Fibroblast of gingiva (primary cell): ENCODE data around the gene SRRM3.
A peak's percentile ranks its signal among the peaks of the same experiment; 100 is the strongest.
"Not testable (repeated sequence)": the region's sequence is repeated elsewhere in the genome, so short reads cannot be mapped to it uniquely, and the experiment has no call there.

Source experiments
- DNase-seq: peaks from one replicate; pipeline ENCODE4 v3.0.0-alpha.2; 2011; ENCODE audit warnings: low read depth

Gene SRRM3

GRCh38 chr7:76230214-76230613 is 28.5 kb downstream of the SRRM3 start:
- DNase-seq, result no peak

DNA sequence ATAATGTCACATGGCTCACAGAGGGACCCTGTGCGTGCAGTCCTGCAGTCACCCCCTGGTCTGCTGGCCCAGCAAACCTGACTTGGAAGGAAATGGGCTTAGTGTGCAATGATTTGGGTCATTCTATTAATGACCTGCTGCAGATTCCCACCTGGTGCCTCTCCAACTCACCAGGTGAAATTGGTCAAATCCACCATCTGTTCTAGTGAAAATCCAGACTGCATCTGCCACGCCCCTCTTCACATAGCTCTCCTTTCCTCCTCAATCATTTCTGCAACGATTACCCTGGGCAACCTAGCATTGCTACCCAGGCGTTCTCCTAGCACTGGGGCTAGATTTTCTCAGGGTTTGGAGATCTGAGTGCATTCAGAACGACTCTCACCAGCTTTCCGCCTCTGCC is 29.4 kb downstream of the SRRM3 start:
- no peak for DNase-seq

- no peak for DNase-seq
These were observed 29.9 kb downstream of the SRRM3 start for GRCh38 chr7:76231583-76231982.

DNA sequence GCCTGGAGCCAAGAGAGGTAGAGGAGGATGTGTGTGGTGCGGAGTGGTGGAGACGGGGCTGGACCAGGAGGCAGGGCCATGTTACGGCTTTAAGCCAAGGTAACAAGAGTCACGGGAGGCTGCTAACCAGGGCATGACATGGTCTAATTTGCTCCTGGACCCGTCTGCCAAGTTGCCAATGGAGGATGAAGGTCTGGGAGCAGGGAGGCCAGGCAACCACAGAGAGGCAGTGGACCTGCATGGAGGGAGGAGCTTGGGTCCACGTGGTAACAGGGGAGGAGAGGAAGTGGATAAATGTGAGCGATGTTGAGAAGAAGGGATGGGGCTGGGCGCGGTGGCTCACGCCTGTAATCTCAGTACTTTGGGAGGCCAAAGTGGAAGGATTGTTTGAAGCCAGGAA is 31.0 kb downstream of the SRRM3 start:
- DNase-seq, result no peak

DNA sequence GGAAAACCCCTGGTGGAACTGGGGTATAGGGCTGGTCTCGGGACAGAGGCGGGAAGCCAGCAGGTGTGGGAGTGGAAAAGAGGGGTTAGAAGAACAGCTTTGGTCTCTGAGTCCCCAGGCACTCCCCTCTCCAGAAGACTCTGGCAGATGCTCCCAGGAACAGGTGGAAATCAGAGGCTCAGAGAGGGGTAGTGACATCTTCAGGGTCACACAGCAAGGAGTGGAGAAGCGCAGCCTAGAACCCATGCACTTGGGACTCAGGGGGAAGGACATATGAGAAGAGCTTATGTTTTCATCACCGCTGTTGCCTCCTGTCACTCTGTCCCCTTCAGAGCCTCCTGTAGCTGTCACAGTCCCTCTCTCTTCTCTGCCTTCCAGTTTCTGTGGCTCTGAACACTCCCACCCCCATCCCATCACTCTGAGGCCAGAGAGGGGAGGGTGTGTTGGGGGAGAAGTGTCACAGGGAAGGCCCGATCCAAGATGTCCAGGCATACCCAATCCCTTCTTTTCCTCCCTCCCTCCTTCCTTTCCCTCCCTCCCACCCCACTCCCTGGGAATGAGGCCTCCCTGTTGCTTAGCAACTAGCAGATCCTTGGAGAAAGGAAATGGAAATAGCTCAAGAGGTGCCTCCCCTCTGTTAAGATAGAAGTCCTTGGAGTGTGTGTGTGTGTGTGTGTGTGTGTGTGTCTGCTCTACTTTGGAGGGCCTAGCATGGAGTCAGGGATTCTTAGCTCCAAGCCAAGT is 32.0 kb downstream of the SRRM3 start:
- no peak for DNase-seq

DNA sequence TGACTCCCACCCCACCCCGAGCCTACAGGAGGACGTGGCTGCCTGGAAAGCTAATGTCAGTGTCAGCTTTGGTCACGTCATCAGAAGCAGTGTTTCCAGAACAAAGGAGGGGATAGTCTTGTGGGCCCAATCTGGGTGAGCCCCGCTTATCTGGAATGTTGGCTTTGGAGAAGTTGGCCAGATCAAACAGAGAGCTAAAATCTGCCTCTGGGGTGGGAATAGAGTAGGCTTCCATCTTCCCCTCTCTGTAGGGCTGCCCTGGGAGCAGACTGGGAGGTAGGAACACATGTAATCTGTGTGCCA is 32.5 kb downstream of the SRRM3 start:
- DNase-seq, result no peak

DNA sequence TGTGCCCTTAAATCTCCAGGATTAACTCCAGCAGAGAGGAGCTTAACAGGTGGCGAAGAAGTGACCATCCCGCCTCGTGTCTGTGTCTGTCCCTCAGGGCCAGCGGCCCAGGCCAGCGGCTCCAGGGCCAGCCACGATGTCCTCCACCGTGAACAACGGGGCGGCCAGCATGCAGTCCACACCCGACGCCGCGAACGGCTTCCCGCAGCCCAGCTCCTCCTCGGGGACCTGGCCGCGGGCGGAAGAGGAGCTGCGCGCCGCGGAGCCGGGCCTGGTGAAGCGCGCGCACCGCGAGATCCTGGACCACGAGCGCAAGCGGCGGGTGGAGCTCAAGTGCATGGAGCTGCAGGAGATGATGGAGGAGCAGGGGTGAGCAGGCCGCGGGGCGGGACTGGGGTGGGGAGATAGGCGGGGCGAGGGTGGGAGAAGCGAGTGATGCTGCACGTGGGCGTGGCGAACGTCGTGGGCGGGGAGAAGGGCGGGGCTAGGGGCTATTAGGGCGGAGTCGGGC is 33.3 kb downstream of the SRRM3 start:
- peak; percentile 70 for DNase-seq

- no peak for DNase-seq
These were observed 34.5 kb downstream of the SRRM3 start for GRCh38 chr7:76236224-76236623.

DNA sequence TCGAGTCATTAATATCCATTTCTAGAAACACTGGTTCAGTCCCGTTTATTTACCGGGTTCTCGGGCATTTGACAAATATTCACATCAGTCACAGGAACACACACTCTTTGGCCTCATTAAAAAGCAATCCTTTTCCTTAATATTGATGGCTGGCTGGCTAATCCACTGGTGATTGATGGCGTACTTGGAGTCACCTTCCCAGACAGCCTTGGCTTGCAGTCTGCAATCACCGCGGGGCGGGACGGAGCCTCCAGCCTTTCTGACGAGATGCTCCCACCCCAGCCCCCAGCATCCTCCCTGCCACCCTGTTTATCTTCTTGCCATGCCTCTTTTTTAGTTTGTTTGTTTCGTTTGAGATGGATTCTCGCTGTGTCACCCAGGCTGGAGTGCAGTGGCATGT is 36.6 kb downstream of the SRRM3 start:
- no peak for DNase-seq

DNA sequence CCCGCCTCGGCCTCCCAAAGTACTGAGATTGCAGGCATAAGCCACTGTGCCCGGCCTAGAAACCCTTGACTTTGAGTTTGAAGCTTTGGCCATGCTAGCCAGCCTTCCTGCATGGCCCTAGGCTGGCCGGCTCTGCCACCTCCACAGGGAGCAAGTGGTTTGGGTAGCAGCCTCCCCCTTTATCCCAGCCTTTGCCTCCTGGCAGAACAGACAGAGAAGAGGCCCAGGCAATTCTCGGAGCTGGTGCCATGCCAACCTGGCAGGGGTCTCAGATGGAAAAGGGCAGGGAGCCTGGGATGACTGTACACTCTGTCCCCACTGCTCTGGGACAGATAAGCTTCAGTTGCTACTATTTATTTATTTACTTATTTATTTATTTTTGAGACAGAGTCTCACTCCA is 39.4 kb downstream of the SRRM3 start:
- DNase-seq, result no peak

DNA sequence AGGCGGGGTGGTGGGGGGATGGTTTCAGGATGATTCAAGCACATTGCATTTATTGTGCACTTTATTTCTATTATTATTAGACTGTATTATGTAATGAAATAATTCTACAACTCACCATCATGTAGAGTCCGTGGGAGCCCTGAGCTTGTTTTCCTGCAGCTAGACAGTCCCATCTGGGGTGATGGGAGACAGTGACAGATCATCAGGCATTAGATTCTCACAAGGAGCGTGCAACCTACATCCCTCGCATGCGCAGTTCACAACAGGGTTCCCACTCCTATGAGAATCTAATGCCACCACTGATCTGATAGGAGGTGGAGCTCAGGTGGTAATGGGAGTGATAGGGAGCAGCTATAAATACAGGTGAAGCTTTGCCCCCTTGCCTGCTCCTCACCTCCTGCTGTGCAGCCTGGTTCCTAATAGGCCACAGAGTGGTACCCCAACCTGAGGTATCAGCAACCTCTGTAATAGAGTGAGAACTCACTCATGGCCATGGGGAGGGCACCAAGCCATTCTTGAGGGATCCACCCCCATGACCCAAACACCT is 40.9 kb downstream of the SRRM3 start:
- not testable (repeated sequence) for DNase-seq

DNA sequence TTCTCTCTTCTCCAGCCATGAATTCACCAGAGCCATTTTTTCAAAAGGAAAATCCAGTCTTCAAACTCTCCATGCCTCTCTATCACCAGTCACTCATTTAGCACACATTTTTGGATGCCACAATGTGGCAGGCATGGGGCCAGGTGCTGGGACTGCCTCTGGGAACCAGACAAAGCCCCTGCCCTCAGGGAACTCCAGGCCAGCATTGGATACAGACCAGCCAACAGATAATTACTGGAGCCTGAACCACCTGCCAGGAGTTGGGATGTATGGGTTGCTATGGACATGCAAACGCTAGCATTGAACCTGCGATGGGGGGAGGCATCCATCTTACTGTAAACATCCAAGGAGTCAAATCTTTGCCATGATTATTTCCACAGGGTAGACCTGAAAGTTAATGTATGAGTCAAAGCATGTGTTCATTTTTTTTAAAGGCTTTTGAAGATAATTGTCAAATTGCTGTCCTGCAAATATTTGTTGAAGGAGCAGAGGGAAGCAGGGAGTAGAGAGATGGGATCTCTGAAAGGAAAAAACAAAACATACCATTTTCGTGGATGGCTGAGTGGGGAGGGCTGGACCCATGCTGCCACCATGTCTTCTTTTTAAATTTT is 43.2 kb downstream of the SRRM3 start:
- DNase-seq, result no peak

DNA sequence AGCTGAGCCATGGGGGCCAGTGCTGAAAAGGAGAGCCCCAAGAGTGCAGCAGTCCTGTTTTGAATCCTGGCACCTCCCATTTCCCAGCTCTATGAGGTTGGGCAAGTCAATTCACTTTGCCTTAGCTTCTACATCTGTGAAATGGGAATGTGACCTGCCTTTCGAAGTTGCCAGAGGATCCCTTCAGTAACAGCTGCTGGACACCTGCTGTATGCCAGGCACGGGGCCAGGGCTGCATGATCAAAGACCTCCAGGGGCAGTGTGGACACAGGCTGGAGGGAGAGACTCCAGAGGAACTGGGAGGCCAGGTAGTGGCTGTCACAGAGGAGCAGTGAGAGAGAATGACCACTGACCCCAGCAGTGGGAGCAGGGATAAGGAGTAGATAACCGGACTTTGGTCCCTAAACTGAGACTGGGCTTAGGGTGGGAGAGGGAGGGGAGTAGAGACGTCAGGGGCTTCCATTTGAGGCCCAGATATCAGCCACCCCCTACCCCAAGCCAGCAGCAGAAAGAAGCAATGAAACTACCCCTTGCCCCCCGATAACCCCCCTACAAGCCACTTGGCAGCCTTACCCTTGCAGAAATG is 45.2 kb downstream of the SRRM3 start:
- no peak for DNase-seq

DNA sequence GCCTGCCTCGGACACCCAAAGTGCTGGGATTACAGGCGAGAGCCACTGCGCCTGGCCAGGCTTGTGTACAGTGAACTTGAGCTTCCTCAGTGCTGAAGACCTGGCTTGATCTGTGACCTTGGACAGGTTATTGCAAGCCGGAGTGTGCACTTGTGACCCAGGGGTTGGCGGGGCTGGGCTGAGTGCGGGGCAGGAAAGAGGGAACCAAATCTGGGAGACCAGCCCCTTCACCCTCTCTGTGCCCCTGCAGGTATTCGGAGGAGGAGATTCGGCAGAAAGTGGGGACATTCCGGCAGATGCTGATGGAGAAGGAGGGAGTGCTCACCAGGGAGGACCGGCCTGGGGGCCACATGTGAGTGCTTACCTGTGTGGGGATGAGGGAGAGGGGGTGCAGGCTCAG is 46.2 kb downstream of the SRRM3 start:
- DNase-seq, result no peak

- DNase-seq, result no peak
These were observed 50.3 kb downstream of the SRRM3 start for GRCh38 chr7:76252021-76252420.

DNA sequence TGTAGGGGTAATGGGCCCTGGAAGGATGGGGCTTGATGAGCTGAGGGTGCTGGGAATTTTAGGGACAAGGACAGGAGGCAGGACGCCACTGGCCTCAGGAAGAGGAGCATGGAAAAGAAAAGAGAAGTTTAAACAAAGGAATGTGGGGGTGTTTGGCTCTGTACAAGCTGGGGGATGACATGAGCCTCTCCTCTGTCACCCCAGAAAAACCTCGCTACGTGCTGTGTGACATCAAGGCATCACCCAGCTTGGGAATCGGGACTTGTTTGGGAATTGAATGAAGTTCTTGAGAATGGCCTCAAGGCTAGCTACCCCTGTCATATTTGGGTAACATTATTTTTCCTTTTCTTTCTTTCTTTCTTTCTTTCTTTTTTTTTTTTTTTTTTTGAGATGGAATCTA is 53.1 kb downstream of the SRRM3 start:
- no peak for DNase-seq

GRCh38 chr7:76257973-76258372 is 56.3 kb downstream of the SRRM3 start:
- no peak for DNase-seq

DNA sequence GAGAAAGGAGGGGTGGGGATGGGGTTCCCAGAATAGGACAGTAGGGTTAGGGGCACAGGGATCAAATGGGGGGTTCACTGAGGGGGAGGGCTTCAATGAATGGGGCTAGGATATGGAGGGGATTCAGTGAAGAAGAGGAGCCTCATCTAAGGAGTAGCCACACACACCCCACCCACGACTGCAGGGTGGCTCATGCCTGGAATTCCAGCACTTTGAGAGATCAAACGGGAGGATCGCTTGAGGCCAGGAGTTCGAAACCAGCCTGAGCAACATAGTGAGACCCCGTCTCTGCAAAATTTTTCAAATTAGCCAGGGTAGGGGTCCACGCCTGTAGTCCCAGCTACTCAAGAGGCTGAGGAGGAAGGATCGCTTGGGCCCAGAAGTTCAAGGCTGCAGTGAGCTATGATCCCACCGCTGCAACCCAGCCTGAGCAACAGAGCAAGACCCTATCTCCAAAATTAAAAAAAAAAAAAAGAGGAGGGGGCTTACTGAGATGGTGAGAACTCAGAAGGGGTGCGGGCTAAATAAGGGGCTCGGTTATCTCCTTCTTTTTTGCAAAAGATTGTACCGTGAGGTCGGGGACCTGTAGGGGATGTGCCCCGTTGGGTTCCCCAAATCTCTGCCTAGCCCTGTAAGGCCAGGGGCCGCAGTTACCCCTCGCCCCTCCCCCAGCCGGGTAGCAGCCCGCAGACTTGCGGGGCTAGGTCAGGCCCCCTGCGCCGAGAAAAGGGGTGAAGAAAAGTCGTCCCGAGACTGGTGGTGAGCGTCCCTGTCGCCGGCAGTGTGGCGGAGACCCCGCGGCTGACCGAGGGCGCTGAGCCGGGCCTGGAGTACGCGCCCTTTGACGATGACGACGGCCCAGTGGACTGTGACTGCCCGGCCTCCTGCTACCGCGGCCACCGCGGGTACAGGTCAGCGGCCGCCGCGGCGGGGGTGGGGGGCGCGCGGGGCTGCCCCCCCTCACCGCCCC is 57.7 kb downstream of the SRRM3 start:
- DNase-seq, result no peak

DNA sequence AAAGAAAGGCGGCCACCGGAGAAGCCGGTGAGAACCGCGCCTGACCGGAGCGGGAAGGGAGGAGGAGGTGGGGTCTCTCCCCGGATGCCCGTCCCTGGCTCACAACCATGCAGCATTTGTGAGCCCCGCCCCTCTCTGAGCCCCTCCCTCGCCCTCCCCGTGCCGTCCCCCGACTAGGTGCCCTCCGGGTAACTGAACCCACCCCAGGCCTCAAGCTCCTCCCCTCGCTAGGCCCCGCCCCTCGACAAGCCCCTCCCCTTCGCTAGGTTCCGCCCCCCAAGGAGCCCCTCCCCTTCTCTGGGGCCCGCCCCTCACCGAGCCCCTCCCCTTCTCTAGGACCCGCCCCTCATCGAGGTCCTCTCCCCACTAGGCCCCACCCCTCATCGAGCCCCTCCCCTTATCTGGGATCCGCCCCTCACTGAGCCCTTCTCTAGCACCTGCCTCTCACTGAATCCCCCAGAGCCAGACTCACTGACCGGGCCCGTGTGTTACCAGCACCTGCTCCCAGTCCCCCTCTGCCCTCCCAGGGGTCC is 58.5 kb downstream of the SRRM3 start:
- DNase-seq, result no peak

- no peak for DNase-seq
These were observed 59.6 kb downstream of the SRRM3 start for GRCh38 chr7:76261329-76261728.

GRCh38 chr7:76261931-76262330 is 60.2 kb downstream of the SRRM3 start:
- DNase-seq, result no peak
